Measurements from ENCODE around the gene CA11. TPM values are rescaled to one million over a fixed set of nuclear protein-coding genes. Genes with fewer than 3 reads are reported as not detected.

CA11 gene
- total and polyA plus RNA-seq, 11 donors: 2.2 to 14.8 (median 5.8) TPM

GRCh38 chr19:48613852-48614435 is 32.0 kb downstream of the CA11 start:
- no peak for DNase-seq
- ATAC-seq: no peak
- peaks cover 2 to 32% (median 27%) of the 10 kb centered on the region in 9 donors for H3K36me3 ChIP-seq
- intact Hi-C loops (cut with DNase I): loop anchor here in 1 of 10 donors (10.0 kb wide), 1 partner anchor 229 kb away; no protein-coding TSS in a partner anchor
- WGBS, 4 donors: 61 to 65% (median 63%) methylated on average over 12 to 13 of the region's 13 CpGs
- H3K9me3 ChIP-seq: no peaks in the 10 kb centered on the region
- H3K27me3 ChIP-seq: peaks cover 0 to 2% (median 0%) of the 10 kb centered on the region in 9 donors
- H3K4me1 ChIP-seq: peaks cover 10 to 30% (median 17%) of the 10 kb centered on the region in 12 donors
- TF ChIP-seq POLR2A (IDR thresholded peaks at IDR 0.05): no peak
- TF ChIP-seq CTCF (IDR thresholded peaks at IDR 0.05): no peak
- H3K4me3 ChIP-seq: no peak overlapping the region
- H3K27ac ChIP-seq: no peak overlapping the region

GRCh38 chr19:48613024-48613851 is 32.7 kb downstream of the CA11 start:
- 70 to 84% (median 77%) methylated on average over 16 to 39 of the region's 39 CpGs for WGBS, 4 donors
- no peak overlapping the region for H3K27ac ChIP-seq
- ATAC-seq (peak in 2 of 4 donors; percentile 4), DNase-seq (no peak)
- no peaks in the 10 kb centered on the region for H3K9me3 ChIP-seq
- no peak for TF ChIP-seq CTCF (IDR thresholded peaks at IDR 0.05)
- no peak for TF ChIP-seq POLR2A (IDR thresholded peaks at IDR 0.05)
- H3K36me3 ChIP-seq: peaks cover 2 to 32% (median 27%) of the 10 kb centered on the region in 9 donors
- peaks cover 8 to 29% (median 15%) of the 10 kb centered on the region in 12 donors for H3K4me1 ChIP-seq
- H3K27me3 ChIP-seq: no peaks in the 10 kb centered on the region
- intact Hi-C loops (cut with DNase I): loop anchor here in 1 of 10 donors (10.0 kb wide), 1 partner anchor 228 kb away; no protein-coding TSS in a partner anchor
- H3K4me3 ChIP-seq: no peak overlapping the region

- no peak for ATAC-seq
- H3K9me3 ChIP-seq: no peaks in the 10 kb centered on the region
- intact Hi-C loops (cut with DNase I): loop anchor here in 1 of 10 donors (10.0 kb wide), 1 partner anchor 227 kb away; no protein-coding TSS in a partner anchor
- no peak overlapping the region for H3K27ac ChIP-seq
- 88 to 89% (median 88%) methylated on average over 14 of the region's 14 CpGs for WGBS, 4 donors
- TF ChIP-seq CTCF (IDR thresholded peaks at IDR 0.05) (no peak), POLR2A (IDR thresholded peaks at IDR 0.05) (no peak)
- no peak overlapping the region for H3K4me3 ChIP-seq
- DNase-seq: no peak
- H3K27me3 ChIP-seq: no peaks in the 10 kb centered on the region
- peaks cover 0 to 15% (median 2%) of the 10 kb centered on the region in 12 donors for H3K4me1 ChIP-seq
- peaks cover 2 to 22% (median 20%) of the 10 kb centered on the region in 9 donors for H3K36me3 ChIP-seq
Observed at GRCh38 chr19:48611872-48612271, 34.1 kb downstream of the CA11 start.

GRCh38 chr19:48609571-48610108 is 36.3 kb downstream of the CA11 start:
- Histone ChIP-seq H3K4me3 (no peak overlapping the region), H3K36me3 (peaks cover 0 to under 1% (median 0%) of the 10 kb centered on the region in 9 donors), H3K4me1 (peaks cover 0 to 8% (median 0%) of the 10 kb centered on the region in 12 donors), H3K27me3 (no peaks in the 10 kb centered on the region), H3K9me3 (no peaks in the 10 kb centered on the region), H3K27ac (no peak overlapping the region)
- TF ChIP-seq POLR2A (IDR thresholded peaks at IDR 0.05) (no peak), CTCF (IDR thresholded peaks at IDR 0.05) (no peak)
- no peak for ATAC-seq
- no peak for DNase-seq
- intact Hi-C loops (cut with DNase I): loop anchor here in 1 of 10 donors (10.0 kb wide), 1 partner anchor 225 kb away; no protein-coding TSS in a partner anchor
- 92 to 95% (median 94%) methylated on average over 6 to 20 of the region's 20 CpGs for WGBS, 4 donors

Measured in heart left ventricle (tissue), 16 donors.